Heart right ventricle (tissue), 16 donors: ENCODE measurements around the gene ABL1. TPM values are rescaled to one million over a fixed set of nuclear protein-coding genes. Genes with fewer than 3 reads are reported as not detected.

Source experiments
- ATAC-seq, 8 donors: fragments of 200-7000 bp; cut with Tn5 transposase; one replicate each; pipeline ENCODE4 v1.9.1; 2020; ENCODE audit warnings: mild to moderate bottlenecking in 8 of 8, moderate library complexity in 8 of 8, moderate number of reproducible peaks in 1 of 8
- DNase-seq, 2 donors: peaks; one replicate each; pipeline ENCODE4 v3.0.0-alpha.2; 2020
- H3K27ac ChIP-seq, 10 donors: fragments of 200-600 bp; sonication (generic) in 2 of 10; one replicate each; pipeline versions ENCODE4 v1.5.0 to v1.8.0; 2020 to 2022; ENCODE audit warnings: mild to moderate bottlenecking in 3 of 10
- H3K27me3 ChIP-seq, 7 donors: fragments of 200-600 bp; one replicate each; pipeline ENCODE4 v1.8.0; 2021 to 2022; ENCODE audit warnings: mild to moderate bottlenecking in 2 of 7
- H3K36me3 ChIP-seq, 9 donors: fragments of 200-600 bp; sonication (generic) in 1 of 9; one replicate each; pipeline versions ENCODE4 v1.5.0 to v1.8.0; 2020 to 2022; ENCODE audit warnings: mild to moderate bottlenecking in 2 of 9
- H3K4me1 ChIP-seq, 9 donors: fragments of 200-600 bp; sonication (generic) in 1 of 9; one replicate each; pipeline versions ENCODE4 v1.5.0 to v1.8.0; 2020 to 2022; ENCODE audit warnings: mild to moderate bottlenecking in 4 of 9
- H3K4me3 ChIP-seq, 10 donors: fragments of 200-600 bp; sonication (generic) in 2 of 10; one replicate each; pipeline versions ENCODE4 v1.5.0 to v1.8.0; 2020 to 2022; ENCODE audit warnings: mild to moderate bottlenecking in 7 of 10, moderate library complexity in 2 of 10
- H3K9me3 ChIP-seq, 11 donors: fragments of 200-600 bp in 10 of 11; sonication (generic) in 2 of 11; one replicate each; pipeline versions ENCODE4 v1.5.0 to v1.8.0; 2013 to 2022; ENCODE audit warnings: mild to moderate bottlenecking in 2 of 11, control low read depth in 1 of 11, moderate library complexity in 1 of 11
- CTCF ChIP-seq, 9 donors: fragments of 200-600 bp; sonication (generic) in 2 of 9; IDR thresholded peaks; one replicate each; pipeline versions ENCODE4 v1.5.0 to v1.8.0; 2021 to 2022; ENCODE audit warnings: antibody characterized with exemption in 9 of 9, mild to moderate bottlenecking in 5 of 9, moderate library complexity in 1 of 9
- WGBS, 2 donors: extraction: QIAGEN DNeasy Blood & Tissue Kit; methylation state at CpG; one replicate each; pipeline ENCODE4 v1.1.7; 2013; ENCODE audit warnings: inconsistent platforms in 1 of 2; 5-methylcytosine and 5-hydroxymethylcytosine counted together
- intact Hi-C, 10 donors: fragments of 100-400 bp; cut with DNase I; formaldehyde crosslinking; loops; one replicate each; pipeline versions ENCODE4 v1.11.1 to v1.14.2; 2022
- polyA plus RNA-seq, 2 donors: library from polyadenylated mRNA; stranded (reverse); fragments of 200-250 nt; gene quantifications; one replicate each; pipeline ENCODE4 v1.2.3, GENCODE V29; 2013
- total RNA-seq, 10 donors: library from RNA; stranded (reverse); fragmentation: NEBNext Ultra II Directional in 3 of 10; extraction: Animal tissue kit (Norgen Biotek cat#: 25700) in 3 of 10; gene quantifications; one replicate each; pipeline versions ENCODE4 v1.2.1 to v1.2.4, GENCODE V29; 2021 to 2023
- donor health status: Arrhythmogenic right ventricular cardiomyopathy.
- donor health status: ischemic (EF 13 %, LVEDD 7.1; RV severe dilation, severe dysfunction).
- donor health status: healthy with polysubstance abuse.
- donor health status: DM: no; HTN: yes; CAD: no.
- donor health status: DM: no; HTN: no; CAD: no.
- donor health status: ischemic (EF 25% LVEDD 6.9; RV normal size, moderate dysfunction).
- donor health status: ischemic (EF 25% LVEDD 5.7; RV mildly dilated, moderate dysfunction).
- donor health status: healthy.
- donor health status: DM: yes; HTN: yes; CAD: no.
- donor health status: Ischemic cardiomyopathy.
- donor health status: ischemic (EF 35%, LVEDD 5.7; RV mildly dilated, moderate dysfunction).
- donor health status: nonischemic (EF 11% LVEDD 7.7; RV severe dilation, severe dysfunction).
- donor health status: DM: yes; HTN: yes; CAD: no.
- donor health status: PGD.
- donor health status: ischemic (EF 29% LVEDD 5.4; RV normal size, mild dysfunction).
- donor health status: nonischemic (EF 23%, LVEDD 6.1; RV moderate dilation, normal function).

The ABL1 gene
- total and polyA plus RNA-seq, 12 donors, result 16.2 to 48.8 (median 33.3) TPM

GRCh38 chr9:130920233-130920632, 85.2 kb downstream of the ABL1 start:
- WGBS, 2 donors, result 94 to 99% methylated on average over 8 of the region's 8 CpGs
- Histone ChIP-seq H3K36me3 (no peaks in the 10 kb centered on the region), H3K4me3 (no peak overlapping the region), H3K27ac (no peak overlapping the region), H3K9me3 (no peaks in the 10 kb centered on the region), H3K4me1 (no peaks in the 10 kb centered on the region), H3K27me3 (peaks cover 0 to 57% (median 33%) of the 10 kb centered on the region in 7 donors)
- intact Hi-C loops, result no loop called here
- ATAC-seq (no peak), DNase-seq (no peak)
- no peak for TF ChIP-seq CTCF (IDR thresholded peaks at IDR 0.05)

DNA sequence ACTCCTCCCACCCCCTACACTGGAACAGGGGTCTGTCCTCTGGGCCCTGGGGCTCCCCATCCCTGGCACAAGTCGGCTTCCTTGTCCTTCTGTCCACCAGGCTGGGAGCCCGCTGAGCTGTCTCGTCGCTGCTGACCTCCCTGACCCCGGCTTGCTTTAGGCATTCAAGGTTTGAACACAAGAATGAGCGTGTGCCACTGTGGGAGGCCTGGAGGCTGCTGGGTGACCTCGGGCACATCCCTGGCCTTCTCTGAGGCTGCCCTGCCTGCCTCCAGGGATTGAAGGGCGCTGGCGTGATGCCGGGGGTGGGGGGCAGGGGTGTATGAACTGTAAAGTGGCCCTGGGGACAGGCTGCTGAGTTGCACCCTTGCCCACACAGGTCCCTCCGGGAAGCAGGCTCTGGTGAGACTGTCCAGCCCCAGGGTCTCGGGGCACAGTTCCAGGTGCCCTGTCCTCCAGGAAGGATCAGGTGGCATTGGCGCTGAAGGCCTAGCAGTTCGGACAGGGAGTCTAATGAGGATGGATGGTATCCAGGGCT, 85.8 kb downstream of the ABL1 start:
- H3K27ac ChIP-seq, result no peak overlapping the region
- intact Hi-C loops, result no loop called here
- H3K4me1 ChIP-seq, result no peaks in the 10 kb centered on the region
- peaks cover 0 to 57% (median 33%) of the 10 kb centered on the region in 7 donors for H3K27me3 ChIP-seq
- TF ChIP-seq CTCF (IDR thresholded peaks at IDR 0.05), result no peak
- H3K9me3 ChIP-seq, result no peaks in the 10 kb centered on the region
- WGBS, 2 donors, result 77 to 82% methylated on average over 14 of the region's 14 CpGs
- no peak overlapping the region for H3K4me3 ChIP-seq
- ATAC-seq (no peak), DNase-seq (no peak)
- H3K36me3 ChIP-seq, result no peaks in the 10 kb centered on the region

- DNase-seq, result no peak
- intact Hi-C loops, result no loop called here
- H3K36me3 ChIP-seq, result no peaks in the 10 kb centered on the region
- no peak overlapping the region for H3K27ac ChIP-seq
- H3K9me3 ChIP-seq, result no peaks in the 10 kb centered on the region
- ATAC-seq, result no peak
- H3K4me1 ChIP-seq, result no peaks in the 10 kb centered on the region
- H3K27me3 ChIP-seq, result peaks cover 0 to 57% (median 33%) of the 10 kb centered on the region in 7 donors
- TF ChIP-seq CTCF (IDR thresholded peaks at IDR 0.05), result no peak
- WGBS, 2 donors, result 63 to 67% methylated on average over 29 of the region's 29 CpGs
- H3K4me3 ChIP-seq, result no peak overlapping the region
These were observed 86.4 kb downstream of the ABL1 start for GRCh38 chr9:130921300-130921988.

GRCh38 chr9:130921989-130922892, 87.2 kb downstream of the ABL1 start:
- no peak overlapping the region for H3K27ac ChIP-seq
- 81 to 83% methylated on average over 29 to 31 of the region's 31 CpGs for WGBS, 2 donors
- no peaks in the 10 kb centered on the region for H3K9me3 ChIP-seq
- no peaks in the 10 kb centered on the region for H3K36me3 ChIP-seq
- H3K4me1 ChIP-seq, result no peaks in the 10 kb centered on the region
- H3K4me3 ChIP-seq, result no peak overlapping the region
- ATAC-seq (no peak), DNase-seq (no peak)
- intact Hi-C loops, result no loop called here
- TF ChIP-seq CTCF (IDR thresholded peaks at IDR 0.05), result no peak
- peaks cover 0 to 57% (median 33%) of the 10 kb centered on the region in 7 donors for H3K27me3 ChIP-seq
